Endothelial cell of umbilical vein (primary cell): ENCODE measurements around the gene APEH.

ENCODE experiments used
- POLR2A ChIP-seq: IDR thresholded peaks from 2 replicates; pipeline ENCODE4 v1.6.1; 2012; ENCODE audit warnings: low read depth, mild to moderate bottlenecking, control low read depth, low read length
- TF ChIP-seq, protein P1 (sequence below), 2 donors: IDR thresholded peaks; 1 replicate in 1 of 2; 2 replicates in 1 of 2; pipeline ENCODE4 v1.5.1; 2011; ENCODE audit warnings: low read length in 2 of 2, mild to moderate bottlenecking in 2 of 2, moderate library complexity in 2 of 2, control low read depth in 1 of 2, inconsistent platforms in 1 of 2, low read depth in 1 of 2; ENCODE audit not compliant: insufficient read depth in 1 of 2; ENCODE audit errors: extremely low read depth in 1 of 2

DNA sequence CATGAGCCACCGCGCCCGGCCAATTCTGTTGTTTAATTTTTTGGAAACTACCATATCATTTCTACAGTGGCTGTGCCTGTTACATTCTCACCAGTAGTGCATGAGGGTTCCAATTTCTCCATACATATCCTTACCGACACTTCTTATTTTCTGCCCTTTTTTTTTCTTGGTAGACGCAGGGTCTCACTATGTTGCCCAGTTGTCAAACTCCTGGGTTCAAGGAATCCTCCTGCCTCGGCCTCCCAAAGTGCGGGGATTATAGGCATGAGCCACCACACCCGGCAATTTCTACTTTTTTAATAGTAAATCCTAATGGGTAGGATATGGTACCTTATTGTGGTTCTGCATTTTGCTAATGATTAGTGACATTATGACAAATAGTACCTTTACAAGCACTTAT lies 35.7 kb downstream of the APEH start:
- no peak for TF ChIP-seq POLR2A
- TF ChIP-seq, protein P1, sequence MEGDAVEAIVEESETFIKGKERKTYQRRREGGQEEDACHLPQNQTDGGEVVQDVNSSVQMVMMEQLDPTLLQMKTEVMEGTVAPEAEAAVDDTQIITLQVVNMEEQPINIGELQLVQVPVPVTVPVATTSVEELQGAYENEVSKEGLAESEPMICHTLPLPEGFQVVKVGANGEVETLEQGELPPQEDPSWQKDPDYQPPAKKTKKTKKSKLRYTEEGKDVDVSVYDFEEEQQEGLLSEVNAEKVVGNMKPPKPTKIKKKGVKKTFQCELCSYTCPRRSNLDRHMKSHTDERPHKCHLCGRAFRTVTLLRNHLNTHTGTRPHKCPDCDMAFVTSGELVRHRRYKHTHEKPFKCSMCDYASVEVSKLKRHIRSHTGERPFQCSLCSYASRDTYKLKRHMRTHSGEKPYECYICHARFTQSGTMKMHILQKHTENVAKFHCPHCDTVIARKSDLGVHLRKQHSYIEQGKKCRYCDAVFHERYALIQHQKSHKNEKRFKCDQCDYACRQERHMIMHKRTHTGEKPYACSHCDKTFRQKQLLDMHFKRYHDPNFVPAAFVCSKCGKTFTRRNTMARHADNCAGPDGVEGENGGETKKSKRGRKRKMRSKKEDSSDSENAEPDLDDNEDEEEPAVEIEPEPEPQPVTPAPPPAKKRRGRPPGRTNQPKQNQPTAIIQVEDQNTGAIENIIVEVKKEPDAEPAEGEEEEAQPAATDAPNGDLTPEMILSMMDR (IDR thresholded peaks at IDR 0.05; ENCODE audit: extremely low read depth in 1 of 2, insufficient read depth in 1 of 2, low read depth in 1 of 2, low read length in 2 of 2): no peak
